CD4-positive, alpha-beta T cell treated with Interleukin-15 for 4 hours (primary cell): ENCODE results near the gene TUFT1.
"Not testable (repeated sequence)": the region's sequence is repeated elsewhere in the genome, so short reads cannot be mapped to it uniquely, and the experiment has no call there.

Experiments
- DNase-seq: peaks from one replicate; pipeline ENCODE4 v3.0.0-alpha.2; 2020; ENCODE audit warnings: low spot score

The TUFT1 gene

GRCh38 chr1:151618003-151618402 lies 77.9 kb downstream of the TUFT1 start:
- DNase-seq: no peak

- DNase-seq: no peak
Measured at GRCh38 chr1:151618470-151618869, 78.4 kb downstream of the TUFT1 start.

- not testable (repeated sequence) for DNase-seq
Measured at GRCh38 chr1:151618996-151619395, 78.9 kb downstream of the TUFT1 start.

GRCh38 chr1:151619489-151620093 lies 79.5 kb downstream of the TUFT1 start:
- DNase-seq: no peak

- no peak for DNase-seq
Measured at GRCh38 chr1:151620286-151620685, 80.2 kb downstream of the TUFT1 start.

- DNase-seq: no peak
Measured at GRCh38 chr1:151621351-151621750, 81.2 kb downstream of the TUFT1 start.

GRCh38 chr1:151624783-151625182 lies 84.7 kb downstream of the TUFT1 start:
- no peak for DNase-seq

GRCh38 chr1:151626740-151627334 lies 86.7 kb downstream of the TUFT1 start:
- no peak for DNase-seq

- DNase-seq: no peak
Measured at GRCh38 chr1:151629278-151629677, 89.2 kb downstream of the TUFT1 start.
